22Rv1 (cell line): ENCODE measurements around the gene KCNQ5.

Source experiments
- ZFX ChIP-seq: fragments of 450-650 bp; IDR thresholded peaks from 2 replicates; pipeline ENCODE4 v1.6.1; 2017; ENCODE audit warnings: antibody characterized with exemption, borderline replicate concordance
- TF ChIP-seq, protein P1 (sequence below): fragments of 450-650 bp; IDR thresholded peaks from 2 replicates; pipeline ENCODE4 v1.5.1; 2017; ENCODE audit warnings: mild to moderate bottlenecking

- TF ChIP-seq, protein P1, sequence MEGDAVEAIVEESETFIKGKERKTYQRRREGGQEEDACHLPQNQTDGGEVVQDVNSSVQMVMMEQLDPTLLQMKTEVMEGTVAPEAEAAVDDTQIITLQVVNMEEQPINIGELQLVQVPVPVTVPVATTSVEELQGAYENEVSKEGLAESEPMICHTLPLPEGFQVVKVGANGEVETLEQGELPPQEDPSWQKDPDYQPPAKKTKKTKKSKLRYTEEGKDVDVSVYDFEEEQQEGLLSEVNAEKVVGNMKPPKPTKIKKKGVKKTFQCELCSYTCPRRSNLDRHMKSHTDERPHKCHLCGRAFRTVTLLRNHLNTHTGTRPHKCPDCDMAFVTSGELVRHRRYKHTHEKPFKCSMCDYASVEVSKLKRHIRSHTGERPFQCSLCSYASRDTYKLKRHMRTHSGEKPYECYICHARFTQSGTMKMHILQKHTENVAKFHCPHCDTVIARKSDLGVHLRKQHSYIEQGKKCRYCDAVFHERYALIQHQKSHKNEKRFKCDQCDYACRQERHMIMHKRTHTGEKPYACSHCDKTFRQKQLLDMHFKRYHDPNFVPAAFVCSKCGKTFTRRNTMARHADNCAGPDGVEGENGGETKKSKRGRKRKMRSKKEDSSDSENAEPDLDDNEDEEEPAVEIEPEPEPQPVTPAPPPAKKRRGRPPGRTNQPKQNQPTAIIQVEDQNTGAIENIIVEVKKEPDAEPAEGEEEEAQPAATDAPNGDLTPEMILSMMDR: no peak
- TF ChIP-seq ZFX: no peak
These were observed at the start of gene KCNQ5 for GRCh38 chr6:72621291-72622093.
